ENCODE measurements around the gene LGR6.

LGR6 gene

DNA sequence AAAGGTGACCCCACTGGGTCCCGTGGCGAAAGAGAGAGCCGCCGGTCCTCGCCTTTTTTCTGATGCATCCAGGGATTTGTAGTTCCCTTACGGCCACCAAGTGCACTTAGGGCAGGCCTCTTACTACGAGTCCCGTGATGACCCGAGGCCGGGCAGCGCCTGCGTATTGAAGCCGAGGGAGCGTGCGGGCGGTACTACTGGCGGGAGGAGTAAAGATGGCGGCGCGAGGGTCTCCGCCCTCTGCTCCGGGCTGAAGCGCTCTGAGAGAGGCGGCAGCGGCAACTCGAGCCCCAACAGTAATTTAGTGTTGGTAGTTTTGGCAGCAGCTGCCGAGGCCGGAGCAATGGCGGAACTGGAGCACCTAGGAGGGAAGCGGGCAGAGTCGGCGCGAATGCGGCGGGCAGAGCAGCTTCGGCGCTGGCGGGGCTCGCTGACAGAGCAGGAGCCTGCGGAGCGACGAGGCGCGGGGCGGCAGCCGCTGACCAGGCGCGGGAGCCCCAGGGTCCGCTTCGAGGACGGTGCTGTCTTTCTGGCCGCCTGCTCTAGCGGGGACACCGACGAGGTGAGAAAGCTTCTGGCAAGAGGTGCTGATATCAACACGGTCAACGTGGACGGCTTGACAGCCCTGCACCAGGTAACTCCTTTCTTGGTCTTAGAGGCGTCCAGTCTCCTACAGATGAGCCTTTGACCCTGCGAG, 155.1 kb downstream of the LGR6 start, which contains the start of gene PPP1R12B (continued):
- TF ChIP-seq BCL11A (tag by site-specific recombination; IDR thresholded peaks at IDR 0.05; ENCODE audit: low read depth), result peak; percentile 80; the same call in 1 of the 2 replicates
- TF ChIP-seq SP3 (tag by site-specific recombination; IDR thresholded peaks at IDR 0.05), result peak; percentile 98
- TF ChIP-seq ZNF629 (tag by site-specific recombination; IDR thresholded peaks at IDR 0.05), result peak; percentile 68
- TF ChIP-seq, protein P1, sequence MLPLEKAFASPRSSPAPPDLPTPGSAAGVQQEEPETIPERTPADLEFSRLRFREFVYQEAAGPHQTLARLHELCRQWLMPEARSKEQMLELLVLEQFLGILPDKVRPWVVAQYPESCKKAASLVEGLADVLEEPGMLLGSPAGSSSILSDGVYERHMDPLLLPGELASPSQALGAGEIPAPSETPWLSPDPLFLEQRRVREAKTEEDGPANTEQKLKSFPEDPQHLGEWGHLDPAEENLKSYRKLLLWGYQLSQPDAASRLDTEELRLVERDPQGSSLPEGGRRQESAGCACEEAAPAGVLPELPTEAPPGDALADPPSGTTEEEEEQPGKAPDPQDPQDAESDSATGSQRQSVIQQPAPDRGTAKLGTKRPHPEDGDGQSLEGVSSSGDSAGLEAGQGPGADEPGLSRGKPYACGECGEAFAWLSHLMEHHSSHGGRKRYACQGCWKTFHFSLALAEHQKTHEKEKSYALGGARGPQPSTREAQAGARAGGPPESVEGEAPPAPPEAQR (tag by site-specific recombination; IDR thresholded peaks at IDR 0.05), result no peak; the same call in 1 of the 2 replicates
- TF ChIP-seq, protein P2, sequence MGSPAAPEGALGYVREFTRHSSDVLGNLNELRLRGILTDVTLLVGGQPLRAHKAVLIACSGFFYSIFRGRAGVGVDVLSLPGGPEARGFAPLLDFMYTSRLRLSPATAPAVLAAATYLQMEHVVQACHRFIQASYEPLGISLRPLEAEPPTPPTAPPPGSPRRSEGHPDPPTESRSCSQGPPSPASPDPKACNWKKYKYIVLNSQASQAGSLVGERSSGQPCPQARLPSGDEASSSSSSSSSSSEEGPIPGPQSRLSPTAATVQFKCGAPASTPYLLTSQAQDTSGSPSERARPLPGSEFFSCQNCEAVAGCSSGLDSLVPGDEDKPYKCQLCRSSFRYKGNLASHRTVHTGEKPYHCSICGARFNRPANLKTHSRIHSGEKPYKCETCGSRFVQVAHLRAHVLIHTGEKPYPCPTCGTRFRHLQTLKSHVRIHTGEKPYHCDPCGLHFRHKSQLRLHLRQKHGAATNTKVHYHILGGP (tag by site-specific recombination; IDR thresholded peaks at IDR 0.05), result no peak
- no peak for TF ChIP-seq ZNF202 (tag by site-specific recombination; IDR thresholded peaks at IDR 0.05; ENCODE audit: borderline replicate concordance)
- no peak for TF ChIP-seq ZNF354C (tag by site-specific recombination; IDR thresholded peaks at IDR 0.05; ENCODE audit: borderline replicate concordance, low read depth)
- no peak for TF ChIP-seq ZNF621 (tag by site-specific recombination; IDR thresholded peaks at IDR 0.05)
- TF ChIP-seq, protein P3, sequence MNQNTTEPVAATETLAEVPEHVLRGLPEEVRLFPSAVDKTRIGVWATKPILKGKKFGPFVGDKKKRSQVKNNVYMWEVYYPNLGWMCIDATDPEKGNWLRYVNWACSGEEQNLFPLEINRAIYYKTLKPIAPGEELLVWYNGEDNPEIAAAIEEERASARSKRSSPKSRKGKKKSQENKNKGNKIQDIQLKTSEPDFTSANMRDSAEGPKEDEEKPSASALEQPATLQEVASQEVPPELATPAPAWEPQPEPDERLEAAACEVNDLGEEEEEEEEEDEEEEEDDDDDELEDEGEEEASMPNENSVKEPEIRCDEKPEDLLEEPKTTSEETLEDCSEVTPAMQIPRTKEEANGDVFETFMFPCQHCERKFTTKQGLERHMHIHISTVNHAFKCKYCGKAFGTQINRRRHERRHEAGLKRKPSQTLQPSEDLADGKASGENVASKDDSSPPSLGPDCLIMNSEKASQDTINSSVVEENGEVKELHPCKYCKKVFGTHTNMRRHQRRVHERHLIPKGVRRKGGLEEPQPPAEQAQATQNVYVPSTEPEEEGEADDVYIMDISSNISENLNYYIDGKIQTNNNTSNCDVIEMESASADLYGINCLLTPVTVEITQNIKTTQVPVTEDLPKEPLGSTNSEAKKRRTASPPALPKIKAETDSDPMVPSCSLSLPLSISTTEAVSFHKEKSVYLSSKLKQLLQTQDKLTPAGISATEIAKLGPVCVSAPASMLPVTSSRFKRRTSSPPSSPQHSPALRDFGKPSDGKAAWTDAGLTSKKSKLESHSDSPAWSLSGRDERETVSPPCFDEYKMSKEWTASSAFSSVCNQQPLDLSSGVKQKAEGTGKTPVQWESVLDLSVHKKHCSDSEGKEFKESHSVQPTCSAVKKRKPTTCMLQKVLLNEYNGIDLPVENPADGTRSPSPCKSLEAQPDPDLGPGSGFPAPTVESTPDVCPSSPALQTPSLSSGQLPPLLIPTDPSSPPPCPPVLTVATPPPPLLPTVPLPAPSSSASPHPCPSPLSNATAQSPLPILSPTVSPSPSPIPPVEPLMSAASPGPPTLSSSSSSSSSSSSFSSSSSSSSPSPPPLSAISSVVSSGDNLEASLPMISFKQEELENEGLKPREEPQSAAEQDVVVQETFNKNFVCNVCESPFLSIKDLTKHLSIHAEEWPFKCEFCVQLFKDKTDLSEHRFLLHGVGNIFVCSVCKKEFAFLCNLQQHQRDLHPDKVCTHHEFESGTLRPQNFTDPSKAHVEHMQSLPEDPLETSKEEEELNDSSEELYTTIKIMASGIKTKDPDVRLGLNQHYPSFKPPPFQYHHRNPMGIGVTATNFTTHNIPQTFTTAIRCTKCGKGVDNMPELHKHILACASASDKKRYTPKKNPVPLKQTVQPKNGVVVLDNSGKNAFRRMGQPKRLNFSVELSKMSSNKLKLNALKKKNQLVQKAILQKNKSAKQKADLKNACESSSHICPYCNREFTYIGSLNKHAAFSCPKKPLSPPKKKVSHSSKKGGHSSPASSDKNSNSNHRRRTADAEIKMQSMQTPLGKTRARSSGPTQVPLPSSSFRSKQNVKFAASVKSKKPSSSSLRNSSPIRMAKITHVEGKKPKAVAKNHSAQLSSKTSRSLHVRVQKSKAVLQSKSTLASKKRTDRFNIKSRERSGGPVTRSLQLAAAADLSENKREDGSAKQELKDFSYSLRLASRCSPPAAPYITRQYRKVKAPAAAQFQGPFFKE (tag by site-specific recombination; IDR thresholded peaks at IDR 0.05; ENCODE audit: borderline replicate concordance), result no peak
- TF ChIP-seq ZNF416 (tag by site-specific recombination; IDR thresholded peaks at IDR 0.05), result no peak
- no peak for TF ChIP-seq ZNF341 (tag by site-specific recombination; IDR thresholded peaks at IDR 0.05; ENCODE audit: low read depth)
- TF ChIP-seq SCRT2 (tag by site-specific recombination; IDR thresholded peaks at IDR 0.05), result no peak; the same call in 1 of the 2 replicates
- TF ChIP-seq, protein P4, sequence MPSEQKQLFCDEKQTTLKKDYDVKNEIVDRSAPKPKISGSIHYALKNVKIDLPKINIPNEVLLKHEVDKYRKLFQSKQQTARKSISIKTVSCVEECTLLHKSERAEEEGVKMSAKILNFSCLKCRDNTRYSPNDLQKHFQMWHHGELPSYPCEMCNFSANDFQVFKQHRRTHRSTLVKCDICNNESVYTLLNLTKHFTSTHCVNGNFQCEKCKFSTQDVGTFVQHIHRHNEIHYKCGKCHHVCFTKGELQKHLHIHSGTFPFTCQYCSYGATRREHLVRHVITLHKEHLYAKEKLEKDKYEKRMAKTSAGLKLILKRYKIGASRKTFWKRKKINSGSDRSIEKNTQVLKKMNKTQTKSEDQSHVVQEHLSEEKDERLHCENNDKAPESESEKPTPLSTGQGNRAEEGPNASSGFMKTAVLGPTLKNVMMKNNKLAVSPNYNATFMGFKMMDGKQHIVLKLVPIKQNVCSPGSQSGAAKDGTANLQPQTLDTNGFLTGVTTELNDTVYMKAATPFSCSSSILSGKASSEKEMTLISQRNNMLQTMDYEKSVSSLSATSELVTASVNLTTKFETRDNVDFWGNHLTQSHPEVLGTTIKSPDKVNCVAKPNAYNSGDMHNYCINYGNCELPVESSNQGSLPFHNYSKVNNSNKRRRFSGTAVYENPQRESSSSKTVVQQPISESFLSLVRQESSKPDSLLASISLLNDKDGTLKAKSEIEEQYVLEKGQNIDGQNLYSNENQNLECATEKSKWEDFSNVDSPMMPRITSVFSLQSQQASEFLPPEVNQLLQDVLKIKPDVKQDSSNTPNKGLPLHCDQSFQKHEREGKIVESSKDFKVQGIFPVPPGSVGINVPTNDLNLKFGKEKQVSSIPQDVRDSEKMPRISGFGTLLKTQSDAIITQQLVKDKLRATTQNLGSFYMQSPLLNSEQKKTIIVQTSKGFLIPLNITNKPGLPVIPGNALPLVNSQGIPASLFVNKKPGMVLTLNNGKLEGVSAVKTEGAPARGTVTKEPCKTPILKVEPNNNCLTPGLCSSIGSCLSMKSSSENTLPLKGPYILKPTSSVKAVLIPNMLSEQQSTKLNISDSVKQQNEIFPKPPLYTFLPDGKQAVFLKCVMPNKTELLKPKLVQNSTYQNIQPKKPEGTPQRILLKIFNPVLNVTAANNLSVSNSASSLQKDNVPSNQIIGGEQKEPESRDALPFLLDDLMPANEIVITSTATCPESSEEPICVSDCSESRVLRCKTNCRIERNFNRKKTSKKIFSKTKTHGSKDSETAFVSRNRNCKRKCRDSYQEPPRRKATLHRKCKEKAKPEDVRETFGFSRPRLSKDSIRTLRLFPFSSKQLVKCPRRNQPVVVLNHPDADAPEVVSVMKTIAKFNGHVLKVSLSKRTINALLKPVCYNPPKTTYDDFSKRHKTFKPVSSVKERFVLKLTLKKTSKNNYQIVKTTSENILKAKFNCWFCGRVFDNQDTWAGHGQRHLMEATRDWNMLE (tag by site-specific recombination; conservative IDR thresholded peaks at IDR 0.05; ENCODE audit: low read depth), result 0 out of 2 replicates have a peak, but pooled peaks have one; percentile 1
- TF ChIP-seq ZNF184 (tag by site-specific recombination; IDR thresholded peaks at IDR 0.05), result no peak
- no peak for TF ChIP-seq ZNF10 (tag by site-specific recombination; IDR thresholded peaks at IDR 0.05)
- TF ChIP-seq, protein P5, sequence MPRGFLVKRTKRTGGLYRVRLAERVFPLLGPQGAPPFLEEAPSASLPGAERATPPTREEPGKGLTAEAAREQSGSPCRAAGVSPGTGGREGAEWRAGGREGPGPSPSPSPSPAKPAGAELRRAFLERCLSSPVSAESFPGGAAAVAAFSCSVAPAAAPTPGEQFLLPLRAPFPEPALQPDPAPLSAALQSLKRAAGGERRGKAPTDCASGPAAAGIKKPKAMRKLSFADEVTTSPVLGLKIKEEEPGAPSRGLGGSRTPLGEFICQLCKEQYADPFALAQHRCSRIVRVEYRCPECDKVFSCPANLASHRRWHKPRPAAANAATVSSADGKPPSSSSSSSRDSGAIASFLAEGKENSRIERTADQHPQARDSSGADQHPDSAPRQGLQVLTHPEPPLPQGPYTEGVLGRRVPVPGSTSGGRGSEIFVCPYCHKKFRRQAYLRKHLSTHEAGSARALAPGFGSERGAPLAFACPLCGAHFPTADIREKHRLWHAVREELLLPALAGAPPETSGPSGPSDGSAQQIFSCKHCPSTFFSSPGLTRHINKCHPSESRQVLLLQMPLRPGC (tag by site-specific recombination; IDR thresholded peaks at IDR 0.05), result no peak
- peak; percentile 89 for TF ChIP-seq YY2 (tag by site-specific recombination; IDR thresholded peaks at IDR 0.05)
- TF ChIP-seq ZNF624 (tag by site-specific recombination; IDR thresholded peaks at IDR 0.05), result no peak
- TF ChIP-seq, protein P6, sequence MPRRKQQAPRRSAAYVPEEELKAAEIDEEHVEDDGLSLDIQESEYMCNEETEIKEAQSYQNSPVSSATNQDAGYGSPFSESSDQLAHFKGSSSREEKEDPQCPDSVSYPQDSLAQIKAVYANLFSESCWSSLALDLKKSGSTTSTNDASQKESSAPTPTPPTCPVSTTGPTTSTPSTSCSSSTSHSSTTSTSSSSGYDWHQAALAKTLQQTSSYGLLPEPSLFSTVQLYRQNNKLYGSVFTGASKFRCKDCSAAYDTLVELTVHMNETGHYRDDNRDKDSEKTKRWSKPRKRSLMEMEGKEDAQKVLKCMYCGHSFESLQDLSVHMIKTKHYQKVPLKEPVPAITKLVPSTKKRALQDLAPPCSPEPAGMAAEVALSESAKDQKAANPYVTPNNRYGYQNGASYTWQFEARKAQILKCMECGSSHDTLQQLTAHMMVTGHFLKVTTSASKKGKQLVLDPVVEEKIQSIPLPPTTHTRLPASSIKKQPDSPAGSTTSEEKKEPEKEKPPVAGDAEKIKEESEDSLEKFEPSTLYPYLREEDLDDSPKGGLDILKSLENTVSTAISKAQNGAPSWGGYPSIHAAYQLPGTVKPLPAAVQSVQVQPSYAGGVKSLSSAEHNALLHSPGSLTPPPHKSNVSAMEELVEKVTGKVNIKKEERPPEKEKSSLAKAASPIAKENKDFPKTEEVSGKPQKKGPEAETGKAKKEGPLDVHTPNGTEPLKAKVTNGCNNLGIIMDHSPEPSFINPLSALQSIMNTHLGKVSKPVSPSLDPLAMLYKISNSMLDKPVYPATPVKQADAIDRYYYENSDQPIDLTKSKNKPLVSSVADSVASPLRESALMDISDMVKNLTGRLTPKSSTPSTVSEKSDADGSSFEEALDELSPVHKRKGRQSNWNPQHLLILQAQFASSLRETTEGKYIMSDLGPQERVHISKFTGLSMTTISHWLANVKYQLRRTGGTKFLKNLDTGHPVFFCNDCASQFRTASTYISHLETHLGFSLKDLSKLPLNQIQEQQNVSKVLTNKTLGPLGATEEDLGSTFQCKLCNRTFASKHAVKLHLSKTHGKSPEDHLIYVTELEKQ (tag by site-specific recombination; IDR thresholded peaks at IDR 0.05; ENCODE audit: borderline replicate concordance), result no peak
- no peak for TF ChIP-seq ZNF350 (tag by site-specific recombination; IDR thresholded peaks at IDR 0.05)
